HG03439 (cell line): ENCODE results near the gene TTC34.

Source experiments
- ATAC-seq: cut with Tn5 transposase; IDR thresholded peaks from one replicate; pipeline ENCODE4 v1.9.1; 2021; ENCODE audit warnings: mild to moderate bottlenecking, moderate library complexity; ENCODE audit not compliant: unreplicated experiment

Gene TTC34, protein sequence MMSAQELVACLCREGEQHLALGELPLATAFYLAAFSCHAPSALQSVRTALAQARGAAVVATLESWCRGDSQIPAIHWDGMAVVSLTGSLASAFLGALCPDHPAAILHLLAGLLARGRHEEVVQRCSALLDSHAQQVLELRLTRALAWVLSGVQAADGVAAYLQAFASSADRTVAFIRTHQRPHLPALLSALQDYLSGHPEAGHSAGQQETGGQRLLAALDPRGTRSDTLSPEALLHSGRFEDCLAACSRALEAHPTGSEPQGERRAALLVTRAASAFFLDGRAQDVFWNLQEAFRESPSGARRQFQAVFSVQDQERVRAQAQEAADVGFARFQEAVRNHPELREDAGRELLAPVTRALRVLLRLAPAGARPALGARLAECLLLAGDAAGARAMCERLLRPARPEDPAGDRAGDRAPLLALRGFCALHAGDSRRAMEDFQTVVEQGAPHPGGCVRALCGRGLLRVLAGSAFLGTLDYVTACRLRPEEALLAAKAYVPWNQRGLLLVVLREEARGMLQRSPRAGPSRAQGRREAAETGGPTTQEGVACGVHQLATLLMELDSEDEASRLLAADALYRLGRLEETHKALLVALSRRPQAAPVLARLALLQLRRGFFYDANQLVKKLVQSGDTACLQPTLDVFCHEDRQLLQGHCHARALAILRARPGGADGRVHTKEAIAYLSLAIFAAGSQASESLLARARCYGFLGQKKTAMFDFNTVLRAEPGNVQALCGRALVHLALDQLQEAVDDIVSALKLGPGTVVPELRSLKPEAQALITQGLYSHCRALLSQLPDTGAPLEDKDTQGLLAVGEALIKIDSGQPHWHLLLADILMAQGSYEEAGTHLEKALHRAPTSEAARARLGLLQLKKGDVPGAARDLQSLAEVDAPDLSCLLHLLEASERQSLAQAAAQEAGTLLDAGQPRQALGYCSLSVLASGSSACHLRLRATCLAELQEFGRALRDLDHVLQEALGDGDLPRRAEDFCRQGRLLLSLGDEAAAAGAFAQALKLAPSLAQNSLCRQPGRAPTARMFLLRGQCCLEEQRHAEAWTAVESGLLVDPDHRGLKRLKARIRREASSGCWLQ

DNA sequence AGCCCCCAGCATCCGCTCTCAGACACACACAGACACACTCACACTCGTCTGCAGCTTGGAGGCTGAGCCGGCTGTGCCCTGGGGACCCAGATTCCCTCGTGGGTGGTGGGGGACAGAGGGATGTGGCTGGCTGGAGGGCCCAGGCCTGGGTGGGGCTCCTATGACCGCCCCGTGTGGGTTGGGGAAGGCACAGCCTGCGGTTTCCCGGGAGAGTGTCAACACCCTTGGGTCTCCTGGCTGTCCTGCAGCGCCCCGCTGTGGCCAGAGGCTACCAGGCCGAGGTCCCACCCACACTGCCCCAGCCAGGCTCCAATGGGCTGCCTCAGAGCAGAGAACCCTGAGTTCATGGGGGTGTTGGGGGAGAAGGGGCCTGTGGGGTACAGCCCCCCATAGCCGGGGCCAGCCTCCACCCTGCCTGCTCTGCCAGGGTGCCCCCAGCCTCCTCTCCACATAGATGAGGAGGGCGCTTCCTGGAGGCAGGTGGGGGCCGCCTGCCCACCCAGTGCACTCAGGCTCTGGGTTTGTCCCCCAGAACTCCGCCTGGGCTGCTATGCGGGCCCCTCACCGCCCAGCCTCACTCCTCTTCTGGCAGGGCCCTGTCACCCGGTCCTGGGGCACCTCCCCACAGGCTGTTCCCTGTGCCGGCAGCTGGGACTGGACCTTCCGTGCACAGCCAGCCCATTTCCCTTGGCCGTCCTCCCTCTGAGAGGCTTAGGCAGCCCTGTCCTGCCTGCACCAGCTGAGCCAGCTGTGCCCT is at the start of gene TTC34:
TTC34 (minus strand) TSS at position 159 of the 757 bp plus-strand sequence. CDS start 866 bp downstream, outside the sequence.
- no peak for ATAC-seq

DNA sequence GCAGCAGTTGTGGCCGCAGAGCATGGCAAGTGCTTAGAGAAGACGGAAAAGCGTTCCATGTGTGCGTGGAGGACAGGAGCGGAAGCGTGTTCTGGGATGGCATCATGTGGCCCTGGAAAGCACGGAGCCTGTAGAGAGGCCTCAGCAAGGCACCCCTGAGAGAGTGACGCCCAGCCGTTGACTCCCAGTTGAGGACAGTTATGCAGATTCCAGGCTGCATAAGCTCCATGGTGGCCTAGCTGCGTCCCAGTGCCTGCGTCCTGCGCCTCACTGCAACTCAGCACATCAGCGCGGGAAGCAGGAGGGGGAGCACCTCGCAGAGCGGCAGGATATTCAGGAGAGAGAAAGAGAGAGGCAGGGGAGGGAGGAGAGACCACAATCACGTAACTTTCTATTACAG is 49.0 kb upstream of the TTC34 start:
- no peak for ATAC-seq

DNA sequence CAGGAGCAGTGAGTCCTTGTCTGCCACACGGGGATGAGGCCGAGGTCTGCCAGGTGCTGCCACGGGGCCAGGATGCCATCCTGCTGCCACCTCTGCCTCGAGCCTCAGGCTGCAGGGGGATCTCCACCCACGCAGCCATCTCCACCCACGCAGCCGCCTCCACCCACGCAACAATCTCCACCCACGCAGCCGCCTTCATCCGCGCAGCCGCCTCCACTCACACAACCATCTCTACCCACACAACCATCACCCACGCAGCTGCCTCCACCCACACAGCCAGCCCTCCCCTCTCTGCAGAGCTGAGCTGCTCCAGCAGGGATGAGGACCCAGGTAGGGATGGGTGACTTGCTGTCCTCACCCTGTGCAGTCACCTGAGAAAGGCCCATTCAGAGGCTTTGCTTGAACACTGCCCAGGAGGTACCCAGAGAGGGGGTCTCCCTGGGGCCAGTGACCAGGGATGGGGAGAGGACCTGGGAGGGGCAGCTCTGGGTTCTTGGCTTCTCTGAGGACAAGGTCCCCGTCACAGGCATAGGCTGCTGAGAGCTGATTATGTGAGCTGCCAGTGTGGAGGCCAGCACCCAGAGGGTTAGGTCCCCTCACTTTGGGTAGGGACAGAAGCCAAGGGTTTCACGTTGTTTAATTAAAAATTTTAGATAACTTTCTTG is 46.6 kb upstream of the TTC34 start:
- ATAC-seq, result no peak

GRCh38 chr1:2847086-2847985 is 45.8 kb upstream of the TTC34 start:
- ATAC-seq, result no peak

GRCh38 chr1:2845869-2846268 is 44.4 kb upstream of the TTC34 start:
- ATAC-seq, result no peak

DNA sequence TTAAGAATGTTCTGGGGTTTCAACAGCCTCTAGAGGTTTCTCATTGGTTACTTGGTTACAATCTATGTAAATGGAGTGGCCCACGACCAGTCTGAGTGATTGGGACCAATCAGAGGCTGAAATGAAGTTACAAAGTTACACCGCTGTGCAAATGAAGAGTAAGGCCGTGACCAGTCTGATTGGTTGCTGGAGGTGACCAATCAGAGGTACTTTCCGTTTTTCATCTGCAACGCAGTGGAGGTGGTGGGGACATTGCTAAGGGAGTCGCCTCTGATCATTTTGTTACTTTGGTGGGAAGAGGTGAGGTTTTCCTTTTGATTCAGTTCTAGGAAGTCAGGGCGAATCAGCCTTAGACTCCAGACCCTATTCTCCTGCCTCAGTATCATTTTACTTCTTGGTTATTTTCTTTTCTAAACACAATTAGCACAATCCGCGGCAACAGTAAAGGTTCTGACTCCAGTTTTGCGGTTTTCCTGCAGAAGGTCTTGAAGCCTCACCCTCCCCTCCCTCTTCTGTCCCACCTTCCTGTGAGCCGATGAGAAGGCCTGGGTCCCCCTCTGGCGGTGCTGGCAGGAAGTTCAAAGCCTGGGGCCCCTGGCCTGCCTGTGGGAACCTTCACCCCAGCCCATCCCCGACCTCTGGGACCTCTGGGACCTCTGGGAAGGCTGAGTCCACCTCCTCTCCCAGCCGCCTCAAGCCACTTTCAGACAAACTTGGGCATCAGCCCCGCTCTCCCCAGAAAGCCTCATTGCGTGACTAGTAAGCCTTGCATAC is 38.7 kb upstream of the TTC34 start:
- ATAC-seq, result no peak

GRCh38 chr1:2837823-2838222 is 36.3 kb upstream of the TTC34 start:
- no peak for ATAC-seq

GRCh38 chr1:2837316-2837715 is 35.8 kb upstream of the TTC34 start:
- no peak for ATAC-seq

GRCh38 chr1:2836333-2836970 is 35.0 kb upstream of the TTC34 start:
- ATAC-seq, result no peak

DNA sequence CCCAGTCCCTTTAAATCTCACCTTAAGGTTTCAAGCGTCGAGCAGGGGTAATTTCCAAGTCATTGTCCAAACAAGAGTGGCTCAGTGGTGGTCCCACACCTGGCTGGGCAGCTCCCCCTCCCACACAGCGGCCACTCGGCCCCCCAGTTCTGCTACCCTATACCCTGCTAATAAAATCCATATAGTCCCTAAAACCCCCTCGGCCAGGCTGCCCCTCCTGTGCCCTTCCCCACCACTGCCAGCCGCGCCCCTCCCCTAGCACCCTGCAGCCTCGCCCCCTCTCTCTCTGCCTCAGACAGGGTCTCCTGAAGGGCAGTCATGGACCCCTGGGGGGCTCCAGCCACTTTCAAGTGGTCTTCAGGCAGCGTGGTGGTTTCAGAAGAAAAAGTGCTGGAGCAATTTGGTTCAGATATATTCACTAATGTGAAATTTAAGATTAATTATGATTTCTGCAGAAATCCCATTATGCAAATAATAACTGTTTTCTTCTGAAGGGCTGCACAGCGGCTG is 34.2 kb upstream of the TTC34 start:
- ATAC-seq, result no peak

DNA sequence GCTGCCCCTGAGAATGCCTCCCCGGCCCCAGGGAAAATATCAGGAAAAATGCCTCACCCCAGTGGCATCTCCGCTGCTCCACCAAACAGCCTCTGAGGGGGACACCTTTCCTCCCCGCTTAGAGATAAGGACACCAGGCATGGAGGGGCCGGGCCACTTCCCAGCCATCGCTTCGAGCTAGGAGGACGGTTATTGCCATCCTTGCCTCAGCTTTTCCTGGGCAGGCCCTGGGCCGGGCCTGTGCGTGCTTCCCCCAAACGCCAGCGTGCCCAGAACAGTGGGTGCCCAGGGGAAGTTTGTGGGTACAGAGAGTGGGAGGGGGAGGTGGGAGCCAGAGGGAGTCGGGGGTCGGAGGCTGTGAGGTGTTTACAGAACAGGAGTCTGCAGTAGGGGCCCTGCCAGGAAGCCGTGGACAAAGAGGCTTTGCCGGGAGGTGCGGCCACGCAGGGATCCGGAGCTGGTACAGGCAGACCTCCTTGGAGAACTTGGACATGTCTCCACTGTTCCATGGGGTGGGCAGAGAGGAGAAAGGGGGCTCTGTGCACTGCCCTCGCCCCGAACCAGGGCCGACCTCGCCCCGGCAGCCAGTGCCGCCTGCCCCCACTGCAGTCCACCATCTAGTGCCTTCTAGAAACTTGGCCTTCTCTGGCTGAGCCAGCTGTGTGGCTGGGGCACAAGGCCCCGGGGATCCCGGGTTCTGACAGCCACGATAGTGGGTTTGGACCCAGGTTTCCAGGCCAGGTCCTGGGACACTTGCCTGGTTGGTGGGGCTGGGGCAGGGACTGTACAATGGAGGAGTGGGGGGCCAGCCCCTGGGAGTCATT is 33.5 kb upstream of the TTC34 start:
- no peak for ATAC-seq

- ATAC-seq, result no peak
These were observed 32.6 kb upstream of the TTC34 start for GRCh38 chr1:2834146-2834475.

- no peak for ATAC-seq
These were observed 32.1 kb upstream of the TTC34 start for GRCh38 chr1:2833454-2834145.

GRCh38 chr1:2832506-2833453 is 31.3 kb upstream of the TTC34 start:
- ATAC-seq, result no peak

GRCh38 chr1:2831596-2832212 is 30.2 kb upstream of the TTC34 start:
- no peak for ATAC-seq
